Heart left ventricle (tissue), 16 donors: ENCODE data around the gene NCK2. TPM values are rescaled to one million over a fixed set of nuclear protein-coding genes. Genes with fewer than 3 reads are reported as not detected.

Experiments
- ATAC-seq, 4 donors: fragments of 200-7000 bp; cut with Tn5 transposase; one replicate each; pipeline ENCODE4 v1.9.1; 2020 to 2022; ENCODE audit warnings: moderate library complexity in 4 of 4, mild to moderate bottlenecking in 3 of 4, moderate number of reproducible peaks in 1 of 4
- DNase-seq, 5 donors: peaks; one replicate each; pipeline ENCODE4 v3.0.0-alpha.2; 2020
- H3K27ac ChIP-seq, 12 donors: fragments of 200-600 bp; sonication (generic) in 4 of 12; one replicate each; pipeline versions ENCODE4 v1.5.0 to v1.8.0; 2016 to 2022; ENCODE audit warnings: mild to moderate bottlenecking in 2 of 12
- H3K27me3 ChIP-seq, 9 donors: fragments of 200-600 bp; sonication (generic) in 2 of 9; one replicate each; pipeline versions ENCODE4 v1.5.1 to v1.8.0; 2016 to 2022; ENCODE audit warnings: mild to moderate bottlenecking in 3 of 9
- H3K36me3 ChIP-seq, 9 donors: fragments of 200-600 bp; sonication (generic) in 2 of 9; one replicate each; pipeline versions ENCODE4 v1.5.0 to v1.8.0; 2018 to 2022; ENCODE audit warnings: mild to moderate bottlenecking in 2 of 9
- H3K4me1 ChIP-seq, 12 donors: fragments of 200-600 bp; sonication (generic) in 4 of 12; one replicate each; pipeline versions ENCODE4 v1.5.0 to v1.8.0; 2016 to 2022; ENCODE audit warnings: mild to moderate bottlenecking in 3 of 12
- H3K4me3 ChIP-seq, 12 donors: fragments of 200-600 bp; sonication (generic) in 4 of 12; one replicate each; pipeline versions ENCODE4 v1.5.0 to v1.8.0; 2017 to 2022; ENCODE audit warnings: mild to moderate bottlenecking in 9 of 12, moderate library complexity in 4 of 12
- H3K9me3 ChIP-seq, 12 donors: fragments of 200-600 bp; sonication (generic) in 4 of 12; one replicate each; pipeline versions ENCODE4 v1.5.0 to v1.8.0; 2016 to 2022; ENCODE audit warnings: mild to moderate bottlenecking in 1 of 12
- POLR2A ChIP-seq, 2 donors: fragments of 450-650 bp; IDR thresholded peaks; one replicate each; pipeline ENCODE4 v1.6.1; 2017; ENCODE audit warnings: antibody characterized with exemption in 2 of 2, mild to moderate bottlenecking in 2 of 2, moderate library complexity in 2 of 2
- WGBS, 4 donors: extraction: QIAGEN DNeasy Blood & Tissue Kit in 2 of 4; methylation state at CpG; one replicate each; pipeline versions ENCODE4 v1.1.5 to v1.1.7; 2013 to 2018; 5-methylcytosine and 5-hydroxymethylcytosine counted together
- intact Hi-C, 10 donors: fragments of 100-400 bp; cut with DNase I; formaldehyde crosslinking; loops; one replicate each; pipeline versions ENCODE4 v1.11.1 to v1.14.2; 2022
- polyA plus RNA-seq, 2 donors: library from polyadenylated mRNA; stranded (reverse); fragments of 200-250 nt; gene quantifications; one replicate each; pipeline ENCODE4 v1.2.3, GENCODE V29; 2013
- total RNA-seq, 9 donors: library from RNA; depleted of rRNA in 2 of 9; stranded (reverse); fragments of >200 nt in 2 of 9; fragmentation: NEBNext Ultra II Directional in 3 of 9; extraction: Animal tissue kit (Norgen Biotek cat#: 25700) in 3 of 9; gene quantifications; one replicate each; pipeline versions ENCODE4 v1.1.0 to v1.2.4, GENCODE V29; 2016 to 2023
- TF ChIP-seq, protein P1 (sequence below), 12 donors: fragments of 200-600 bp; sonication (generic) in 4 of 12; IDR thresholded peaks; one replicate each; pipeline versions ENCODE4 v1.5.0 to v1.8.0; 2018 to 2022; ENCODE audit warnings: antibody characterized with exemption in 12 of 12, mild to moderate bottlenecking in 5 of 12
- donor health status: ischemic (EF 13 %, LVEDD 7.1; RV severe dilation, severe dysfunction).
- donor health status: healthy with polysubstance abuse.
- donor health status: DM: no; HTN: yes; CAD: no.
- donor health status: DM: no; HTN: no; CAD: no.
- donor health status: ischemic (EF 25% LVEDD 6.9; RV normal size, moderate dysfunction).
- donor health status: ischemic (EF 25% LVEDD 5.7; RV mildly dilated, moderate dysfunction).
- donor health status: healthy.
- donor health status: DM: yes; HTN: yes; CAD: no.
- donor health status: ischemic (EF 35%, LVEDD 5.7; RV mildly dilated, moderate dysfunction).
- donor health status: nonischemic (EF 11% LVEDD 7.7; RV severe dilation, severe dysfunction).
- donor health status: DM: yes; HTN: yes; CAD: no.
- donor health status: PGD.
- donor health status: ischemic (EF 29% LVEDD 5.4; RV normal size, mild dysfunction).
- donor health status: nonischemic (EF 23%, LVEDD 6.1; RV moderate dilation, normal function).

NCK2 gene
- total and polyA plus RNA-seq, 11 donors: 22.6 to 54.2 (median 33.4) TPM

DNA sequence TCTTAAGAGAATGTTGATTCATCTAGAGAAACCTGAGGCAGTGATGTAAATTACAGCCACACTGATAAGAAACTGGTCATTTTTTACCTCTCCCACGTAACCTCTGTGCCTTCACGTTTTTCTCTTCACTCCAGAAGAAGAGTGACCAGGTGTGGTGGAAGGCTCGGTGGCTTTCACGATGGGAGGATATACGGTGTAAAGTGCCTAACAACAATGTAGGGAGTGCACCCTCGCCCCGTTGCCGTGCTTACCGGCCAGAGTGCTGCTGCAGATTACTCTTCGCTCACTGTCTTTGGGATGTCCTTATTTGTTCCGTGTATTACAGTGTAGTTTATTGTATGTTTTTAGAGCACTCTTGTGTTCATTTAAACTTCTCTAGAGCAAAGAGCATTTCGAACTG, 46.5 kb downstream of the NCK2 start:
- H3K36me3 ChIP-seq: no peaks in the 10 kb centered on the region
- no peak overlapping the region for H3K4me3 ChIP-seq
- peak overlapping the region in 1 of 12 donors; percentile 57 for H3K27ac ChIP-seq
- 83 to 91% (median 87%) methylated on average over 12 of the region's 12 CpGs for WGBS, 4 donors
- no peaks in the 10 kb centered on the region for H3K9me3 ChIP-seq
- intact Hi-C loops: loop anchor here in 1 of 10 donors (10.0 kb wide), 1 partner anchor 234 kb away; no protein-coding TSS in a partner anchor
- peaks cover 10 to 96% (median 57%) of the 10 kb centered on the region in 12 donors for H3K4me1 ChIP-seq
- H3K27me3 ChIP-seq: no peaks in the 10 kb centered on the region
- no peak for TF ChIP-seq POLR2A (IDR thresholded peaks at IDR 0.05)
- TF ChIP-seq, protein P1, sequence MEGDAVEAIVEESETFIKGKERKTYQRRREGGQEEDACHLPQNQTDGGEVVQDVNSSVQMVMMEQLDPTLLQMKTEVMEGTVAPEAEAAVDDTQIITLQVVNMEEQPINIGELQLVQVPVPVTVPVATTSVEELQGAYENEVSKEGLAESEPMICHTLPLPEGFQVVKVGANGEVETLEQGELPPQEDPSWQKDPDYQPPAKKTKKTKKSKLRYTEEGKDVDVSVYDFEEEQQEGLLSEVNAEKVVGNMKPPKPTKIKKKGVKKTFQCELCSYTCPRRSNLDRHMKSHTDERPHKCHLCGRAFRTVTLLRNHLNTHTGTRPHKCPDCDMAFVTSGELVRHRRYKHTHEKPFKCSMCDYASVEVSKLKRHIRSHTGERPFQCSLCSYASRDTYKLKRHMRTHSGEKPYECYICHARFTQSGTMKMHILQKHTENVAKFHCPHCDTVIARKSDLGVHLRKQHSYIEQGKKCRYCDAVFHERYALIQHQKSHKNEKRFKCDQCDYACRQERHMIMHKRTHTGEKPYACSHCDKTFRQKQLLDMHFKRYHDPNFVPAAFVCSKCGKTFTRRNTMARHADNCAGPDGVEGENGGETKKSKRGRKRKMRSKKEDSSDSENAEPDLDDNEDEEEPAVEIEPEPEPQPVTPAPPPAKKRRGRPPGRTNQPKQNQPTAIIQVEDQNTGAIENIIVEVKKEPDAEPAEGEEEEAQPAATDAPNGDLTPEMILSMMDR (IDR thresholded peaks at IDR 0.05): no peak
- ATAC-seq (no peak), DNase-seq (no peak)

DNA sequence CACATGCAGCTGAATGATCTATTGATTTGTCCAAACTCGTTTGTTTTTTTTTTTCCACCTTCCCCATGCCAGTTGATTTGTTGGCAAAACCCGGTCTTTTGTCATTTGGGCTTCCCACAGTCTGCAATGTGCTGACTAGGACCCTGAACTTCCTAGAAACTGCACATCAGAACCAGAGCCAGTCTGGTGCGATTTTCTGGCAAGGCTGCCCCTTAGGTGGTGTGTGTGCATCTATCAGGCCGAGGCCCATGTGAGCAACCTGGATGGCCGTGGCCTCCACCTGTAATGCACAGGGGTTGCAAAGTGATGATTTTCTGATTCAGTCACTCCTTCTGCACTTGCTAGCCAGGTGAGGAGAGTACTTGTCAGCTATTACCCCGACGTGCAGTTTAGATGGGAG, 47.8 kb downstream of the NCK2 start:
- no peaks in the 10 kb centered on the region for H3K9me3 ChIP-seq
- no peak overlapping the region for H3K27ac ChIP-seq
- TF ChIP-seq, protein P1 (IDR thresholded peaks at IDR 0.05): no peak
- TF ChIP-seq POLR2A (IDR thresholded peaks at IDR 0.05): no peak
- peaks cover 13 to 96% (median 58%) of the 10 kb centered on the region in 12 donors for H3K4me1 ChIP-seq
- no peak overlapping the region for H3K4me3 ChIP-seq
- DNase-seq: no peak
- no peak for ATAC-seq
- no peaks in the 10 kb centered on the region for H3K27me3 ChIP-seq
- no peaks in the 10 kb centered on the region for H3K36me3 ChIP-seq
- intact Hi-C loops: loop anchor here in 1 of 10 donors (10.0 kb wide), 1 partner anchor 232 kb away; no protein-coding TSS in a partner anchor
- 94 to 97% (median 95%) methylated on average over 7 of the region's 7 CpGs for WGBS, 4 donors

DNA sequence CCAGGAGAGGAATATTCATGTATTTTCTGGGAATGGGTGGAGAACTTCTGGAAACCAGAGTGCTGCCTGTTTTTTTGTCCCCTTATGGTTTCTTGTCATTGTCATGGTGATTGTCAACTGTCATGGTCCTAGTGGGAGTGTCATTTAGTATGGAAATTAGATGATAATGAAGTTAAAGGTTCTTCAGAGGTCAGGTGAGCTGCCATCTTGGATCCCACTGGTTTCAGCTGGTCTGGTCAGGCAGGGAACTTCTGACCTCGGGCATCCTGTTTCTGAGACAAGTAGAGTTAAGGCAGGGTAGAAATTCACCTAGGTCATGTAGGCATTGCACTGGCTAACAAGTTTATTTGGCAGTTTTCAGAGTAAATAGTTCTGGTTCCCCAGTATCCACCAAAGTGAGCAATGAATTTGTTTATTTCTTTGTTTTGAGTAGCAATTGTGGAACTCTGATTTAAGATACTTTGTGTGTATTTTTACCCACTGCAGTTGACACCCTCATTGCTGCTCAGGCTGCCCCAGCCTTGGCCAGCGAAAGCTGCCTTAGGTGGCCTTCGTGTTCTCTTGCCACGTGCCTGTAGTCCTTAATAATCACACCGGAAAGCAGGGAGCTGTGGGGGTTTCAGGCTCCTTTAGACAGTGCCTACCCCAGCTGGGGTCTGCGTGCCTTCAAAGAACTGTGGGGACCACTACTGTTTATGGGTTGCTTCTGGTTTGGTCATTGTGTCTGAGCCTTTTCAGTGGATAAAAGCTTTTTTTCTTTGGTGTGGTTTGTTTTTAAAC, 48.7 kb downstream of the NCK2 start:
- no peaks in the 10 kb centered on the region for H3K9me3 ChIP-seq
- H3K27me3 ChIP-seq: no peaks in the 10 kb centered on the region
- 88 to 99% (median 96%) methylated on average over 6 of the region's 6 CpGs for WGBS, 4 donors
- intact Hi-C loops: loop anchor here in 1 of 10 donors (10.0 kb wide), 1 partner anchor 231 kb away; no protein-coding TSS in a partner anchor
- no peaks in the 10 kb centered on the region for H3K36me3 ChIP-seq
- no peak overlapping the region for H3K27ac ChIP-seq
- TF ChIP-seq, protein P1 (IDR thresholded peaks at IDR 0.05): no peak
- no peak for TF ChIP-seq POLR2A (IDR thresholded peaks at IDR 0.05)
- no peak overlapping the region for H3K4me3 ChIP-seq
- DNase-seq: no peak
- peaks cover 13 to 96% (median 62%) of the 10 kb centered on the region in 12 donors for H3K4me1 ChIP-seq
- no peak for ATAC-seq

DNA sequence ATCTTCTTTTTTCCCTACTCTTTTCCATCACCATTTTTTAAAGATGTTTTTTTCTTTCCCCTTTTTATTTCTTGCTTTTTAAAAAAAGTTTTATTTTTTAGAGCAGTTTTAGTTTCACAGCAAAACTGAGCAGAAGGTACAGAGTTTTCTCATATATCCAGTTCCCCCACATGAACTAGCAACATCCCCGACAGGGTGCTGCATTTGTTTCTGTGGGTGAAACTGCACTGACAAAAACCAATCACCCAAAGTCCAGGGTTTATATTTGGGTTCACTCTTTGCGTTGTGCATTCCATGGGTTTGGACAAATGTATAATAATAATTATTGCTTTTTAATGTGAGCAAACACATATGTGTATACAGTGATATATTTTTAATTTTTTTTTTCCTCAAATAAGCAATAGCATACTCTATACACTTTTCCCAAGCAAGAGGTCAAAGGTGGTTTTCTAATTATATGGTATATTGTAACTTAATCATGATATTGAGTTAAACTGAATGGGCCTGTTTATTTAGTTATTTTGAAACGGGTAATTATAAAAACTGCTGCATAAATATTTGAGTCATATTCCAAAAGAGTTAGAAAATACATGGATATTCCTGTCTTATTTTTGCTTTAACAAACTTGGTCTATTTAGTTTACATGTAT, 50.3 kb downstream of the NCK2 start:
- Histone ChIP-seq H3K9me3 (no peaks in the 10 kb centered on the region), H3K27me3 (no peaks in the 10 kb centered on the region), H3K4me3 (peak overlapping the region in 2 of 12 donors; percentile 5 to 10), H3K4me1 (peaks cover 15 to 96% (median 66%) of the 10 kb centered on the region in 12 donors), H3K27ac (peak overlapping the region in 2 of 12 donors; percentile 40 to 83), H3K36me3 (no peaks in the 10 kb centered on the region)
- 52 to 72% (median 58%) methylated on average over 3 of the region's 3 CpGs for WGBS, 4 donors
- intact Hi-C loops: loop anchor here in 1 of 10 donors (10.0 kb wide), 1 partner anchor 230 kb away; no protein-coding TSS in a partner anchor
- DNase-seq (no peak), ATAC-seq (no peak)
- TF ChIP-seq POLR2A (IDR thresholded peaks at IDR 0.05): no peak
- TF ChIP-seq, protein P1 (IDR thresholded peaks at IDR 0.05): no peak
